CD4-positive, alpha-beta T cell treated with Interleukin-21 for 1 hour (primary cell): Measurements from ENCODE around the gene PRMT1.

Experiments used
- DNase-seq: peaks from one replicate; pipeline ENCODE4 v3.0.0-alpha.2; 2020

PRMT1 gene

DNA sequence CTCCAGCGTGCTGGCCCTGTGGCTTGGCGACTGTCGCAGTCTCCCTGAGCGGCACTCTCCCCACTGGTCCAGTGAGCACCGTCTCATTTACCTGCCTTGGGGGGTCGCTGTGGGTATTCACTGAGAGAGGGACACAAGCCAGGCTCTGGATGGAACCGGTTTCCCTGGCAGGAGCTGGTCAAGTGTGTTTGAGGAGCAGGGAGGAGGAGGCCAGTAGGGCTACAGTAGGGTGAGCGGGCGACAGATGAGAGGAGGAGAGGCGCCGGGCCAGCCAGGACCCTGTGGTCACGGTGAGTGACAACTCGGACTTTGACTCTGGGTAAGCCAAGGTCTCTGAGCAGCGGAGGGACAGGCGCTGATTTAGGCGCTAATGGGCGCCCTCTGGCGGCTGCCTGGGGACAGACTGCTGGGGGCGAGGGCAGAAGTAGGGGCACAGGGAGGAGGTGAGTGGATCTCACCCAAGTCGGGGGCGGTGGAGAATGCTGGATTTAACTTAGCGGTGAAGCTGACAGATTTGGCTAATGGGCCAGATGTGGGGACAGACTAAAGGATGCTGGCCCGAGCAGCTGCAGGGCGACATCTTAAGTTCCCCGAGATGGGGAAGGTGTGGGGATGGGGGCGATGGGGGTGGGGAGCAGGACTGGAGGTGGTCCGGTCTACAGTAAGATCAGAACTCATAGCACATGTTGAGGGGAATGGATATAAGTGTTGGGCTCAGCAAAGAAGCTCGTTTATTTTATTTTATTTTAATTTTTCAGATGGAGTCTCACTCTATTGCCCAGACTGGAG is 4.7 kb upstream of the PRMT1 start:
- DNase-seq = peak; percentile 80

DNA sequence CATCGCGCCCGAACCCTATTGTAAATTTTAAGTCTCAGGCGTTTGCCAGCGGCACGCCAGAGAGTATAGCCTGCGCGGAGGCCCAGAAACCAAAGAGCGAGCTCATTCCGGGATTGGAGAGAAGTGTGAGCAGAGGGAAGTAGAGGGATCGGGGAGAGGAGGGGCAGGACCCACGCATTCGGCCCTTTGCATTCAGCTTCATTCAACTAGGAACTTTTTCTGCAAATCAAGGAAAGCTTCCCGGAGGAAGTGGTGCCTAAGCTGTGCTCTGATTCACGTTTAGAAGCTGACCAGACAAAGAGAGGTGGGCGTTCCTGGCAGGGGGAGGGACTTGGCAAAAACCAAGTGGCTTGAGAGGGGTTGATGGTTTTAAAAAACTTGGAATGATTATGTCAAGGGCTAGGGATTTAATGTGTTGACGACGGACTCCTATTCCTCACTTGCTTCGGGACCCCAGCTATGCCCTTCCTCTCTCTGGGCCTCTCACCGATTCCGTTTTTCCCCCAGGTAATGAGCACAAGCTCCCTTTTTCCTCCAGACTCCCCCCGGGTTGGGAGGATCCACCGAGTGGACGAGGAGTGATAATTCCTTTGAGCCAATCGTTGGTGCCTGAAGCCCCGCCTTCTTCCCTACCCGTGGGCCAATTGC is 811 bp upstream of the PRMT1 start:
- no peak for DNase-seq

GRCh38 chr19:49676784-49677230 is 264 bp upstream of the PRMT1 start:
- peak; percentile 100 for DNase-seq

- peak; percentile 85 for DNase-seq
Measured at GRCh38 chr19:49677901-49678674, 1.0 kb downstream of the PRMT1 start.

DNA sequence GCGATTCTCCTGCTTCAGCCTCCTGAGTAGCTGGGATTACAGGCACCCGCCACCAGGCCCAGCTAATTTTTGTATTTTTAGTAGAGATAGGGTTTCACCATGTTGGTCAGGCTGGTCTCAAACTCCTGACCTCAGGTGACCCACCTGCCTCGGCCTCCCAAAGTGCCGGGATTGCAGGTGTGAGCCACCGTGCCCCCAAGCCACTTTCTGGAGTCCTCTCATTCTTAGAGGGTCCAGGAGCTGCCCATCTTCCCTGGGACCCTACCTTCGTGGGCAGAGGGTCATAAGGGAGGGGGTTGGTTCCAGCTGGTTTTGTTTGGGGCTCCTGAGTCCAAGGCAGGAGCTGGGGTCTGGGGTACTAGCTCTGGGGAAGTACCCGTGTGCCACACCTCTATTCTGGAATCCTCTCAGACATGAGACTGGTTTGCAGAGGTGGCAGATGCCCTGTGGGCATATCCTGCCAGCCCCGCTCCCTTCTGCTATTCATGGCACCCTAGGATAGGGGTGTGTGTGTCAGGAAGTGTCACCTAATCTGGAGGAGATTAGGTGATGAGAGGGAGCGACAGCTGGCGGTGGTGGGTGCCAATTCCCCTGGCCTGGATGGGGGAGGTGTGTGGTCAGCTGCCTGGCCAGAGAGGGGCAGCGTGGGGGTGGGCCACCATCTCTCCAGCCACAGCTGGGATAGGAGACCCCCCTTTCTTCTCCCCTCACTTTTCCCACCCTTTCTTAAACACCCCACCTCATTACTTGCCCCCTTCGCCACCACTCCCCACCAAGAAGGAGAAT is 2.1 kb downstream of the PRMT1 start:
- peak; percentile 22 for DNase-seq

DNA sequence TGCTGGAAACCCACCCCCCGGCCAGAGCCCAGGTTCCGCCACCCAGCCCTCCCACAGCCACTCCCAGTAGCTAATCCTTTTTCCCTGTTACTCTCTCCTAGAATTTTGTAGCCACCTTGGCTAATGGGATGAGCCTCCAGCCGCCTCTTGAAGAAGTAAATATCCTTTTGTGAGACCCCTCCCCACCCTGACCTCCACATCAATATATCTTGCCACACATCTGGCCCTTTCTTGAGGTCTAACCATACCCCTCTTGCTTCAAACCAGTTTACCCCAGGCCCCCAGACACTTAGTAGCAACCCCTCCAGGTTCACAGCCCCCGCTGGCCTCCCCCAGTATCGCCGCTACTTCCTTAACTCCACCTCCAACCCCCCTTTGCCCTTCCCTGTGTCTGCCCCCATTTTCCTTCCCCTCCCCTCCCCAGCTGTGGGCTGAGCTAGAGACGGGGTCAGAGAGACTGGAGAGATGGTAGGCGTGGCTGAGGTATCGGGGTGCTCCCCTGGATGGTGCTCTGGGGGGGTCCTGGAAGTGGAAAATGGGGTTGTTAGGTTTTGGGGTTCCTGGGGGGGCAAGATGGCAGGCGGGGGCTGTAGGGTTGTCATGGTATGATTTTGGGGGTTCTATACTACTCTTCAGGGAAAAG is 2.8 kb downstream of the PRMT1 start:
- no peak for DNase-seq

DNA sequence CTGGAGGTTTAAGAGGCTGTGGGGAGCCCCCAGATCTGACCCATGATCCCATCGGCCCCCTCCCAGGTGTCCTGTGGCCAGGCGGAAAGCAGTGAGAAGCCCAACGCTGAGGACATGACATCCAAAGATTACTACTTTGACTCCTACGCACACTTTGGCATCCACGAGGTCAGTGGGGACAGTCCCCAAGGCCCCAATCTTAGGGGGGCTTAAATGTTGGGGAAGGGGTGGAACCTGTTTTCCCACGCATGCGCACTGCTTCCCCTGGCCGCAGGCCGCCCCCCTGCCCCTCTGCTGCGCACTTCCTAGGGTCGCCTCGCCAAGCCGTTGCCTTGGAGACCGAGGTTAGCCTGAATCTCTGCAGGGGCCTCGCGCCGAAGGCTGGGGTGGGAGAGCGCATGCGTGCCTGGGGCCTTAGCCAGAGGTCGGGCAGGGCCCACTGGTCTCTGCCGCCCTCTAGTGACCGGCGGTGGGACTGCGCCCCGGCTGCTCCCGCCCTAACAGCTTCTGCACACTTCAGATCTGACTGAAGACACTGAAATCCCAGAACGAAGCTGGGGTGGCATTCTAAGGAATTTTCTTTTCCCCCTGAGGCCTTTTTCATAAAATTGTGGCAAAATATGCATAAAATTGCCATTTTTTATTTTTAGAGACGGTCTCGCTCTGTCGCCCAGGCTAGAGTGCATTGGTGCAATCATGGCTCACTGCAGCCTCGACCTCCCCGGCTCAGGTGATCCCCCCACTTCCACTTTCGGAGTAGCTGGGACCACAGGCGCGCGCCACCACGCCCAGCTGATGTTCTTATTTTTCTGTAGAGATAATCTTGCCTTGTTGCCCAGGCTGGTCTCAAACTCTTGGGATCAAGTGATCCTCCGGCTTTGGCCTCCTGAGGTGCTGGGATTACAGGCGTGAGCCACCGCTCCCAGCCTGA is 3.6 kb downstream of the PRMT1 start:
- peak; percentile 92 for DNase-seq

DNA sequence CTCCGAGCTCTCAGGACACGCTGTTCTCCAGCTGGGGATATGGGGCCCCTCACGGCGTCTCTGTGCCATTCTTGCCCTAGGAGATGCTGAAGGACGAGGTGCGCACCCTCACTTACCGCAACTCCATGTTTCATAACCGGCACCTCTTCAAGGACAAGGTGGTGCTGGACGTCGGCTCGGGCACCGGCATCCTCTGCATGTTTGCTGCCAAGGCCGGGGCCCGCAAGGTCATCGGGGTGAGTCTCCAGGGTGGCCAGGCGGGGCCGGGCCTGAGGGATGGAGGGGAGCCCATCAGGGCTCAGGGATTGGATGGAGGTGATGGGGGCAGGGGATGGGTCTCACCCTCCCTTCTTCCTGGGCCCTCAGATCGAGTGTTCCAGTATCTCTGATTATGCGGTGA is 4.8 kb downstream of the PRMT1 start:
- no peak for DNase-seq

- DNase-seq = no peak
Measured at GRCh38 chr19:49682274-49682673, 5.2 kb downstream of the PRMT1 start.

- no peak for DNase-seq
Measured at GRCh38 chr19:49683814-49684250, 6.8 kb downstream of the PRMT1 start.

- peak; percentile 28 for DNase-seq
Measured at GRCh38 chr19:49684251-49684982, 7.3 kb downstream of the PRMT1 start.

DNA sequence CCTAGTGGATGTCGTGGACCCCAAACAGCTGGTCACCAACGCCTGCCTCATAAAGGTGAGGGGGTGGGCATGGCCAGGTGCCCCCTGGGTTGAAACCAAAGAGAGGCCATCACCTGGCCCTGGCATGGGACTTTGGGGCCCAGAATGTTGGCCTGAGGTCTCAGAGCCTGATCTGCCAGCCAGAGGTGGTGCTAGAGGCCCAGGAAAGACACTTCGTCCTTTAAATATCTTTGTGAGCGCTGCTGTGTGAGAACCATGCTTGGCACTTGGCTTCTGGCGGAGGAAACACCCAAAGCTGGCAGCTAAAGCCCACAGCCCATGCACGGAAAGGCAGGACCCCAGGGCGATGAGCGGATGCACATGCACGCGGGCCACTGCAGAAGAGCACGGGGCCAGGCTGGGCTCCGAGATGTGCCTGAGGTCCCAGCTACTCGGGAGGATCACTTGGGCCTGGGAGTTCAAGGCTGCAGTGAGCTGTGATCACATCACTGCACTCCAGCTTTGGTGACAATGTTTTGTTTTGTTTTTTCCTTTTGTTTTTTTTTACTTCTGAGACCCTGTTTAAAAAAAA is 8.0 kb downstream of the PRMT1 start:
- no peak for DNase-seq

DNA sequence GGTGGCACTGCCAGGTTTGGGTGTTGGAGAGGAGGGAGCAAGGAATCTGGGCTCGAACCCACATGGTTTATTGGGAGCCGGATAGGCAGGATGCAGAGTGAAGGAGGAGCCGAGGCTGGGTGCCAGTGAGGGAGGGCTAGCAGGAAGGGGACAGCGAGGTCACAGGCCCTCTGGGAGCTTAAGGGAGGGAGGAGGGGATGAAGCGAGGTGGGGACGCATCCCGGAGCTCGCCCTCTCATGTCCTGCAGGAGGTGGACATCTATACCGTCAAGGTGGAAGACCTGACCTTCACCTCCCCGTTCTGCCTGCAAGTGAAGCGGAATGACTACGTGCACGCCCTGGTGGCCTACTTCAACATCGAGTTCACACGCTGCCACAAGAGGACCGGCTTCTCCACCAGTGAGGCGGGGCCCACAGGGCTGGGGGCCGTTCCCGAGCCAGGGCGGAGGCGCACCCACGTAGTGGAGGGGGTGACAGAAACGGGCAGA is 8.8 kb downstream of the PRMT1 start:
- no peak for DNase-seq

DNA sequence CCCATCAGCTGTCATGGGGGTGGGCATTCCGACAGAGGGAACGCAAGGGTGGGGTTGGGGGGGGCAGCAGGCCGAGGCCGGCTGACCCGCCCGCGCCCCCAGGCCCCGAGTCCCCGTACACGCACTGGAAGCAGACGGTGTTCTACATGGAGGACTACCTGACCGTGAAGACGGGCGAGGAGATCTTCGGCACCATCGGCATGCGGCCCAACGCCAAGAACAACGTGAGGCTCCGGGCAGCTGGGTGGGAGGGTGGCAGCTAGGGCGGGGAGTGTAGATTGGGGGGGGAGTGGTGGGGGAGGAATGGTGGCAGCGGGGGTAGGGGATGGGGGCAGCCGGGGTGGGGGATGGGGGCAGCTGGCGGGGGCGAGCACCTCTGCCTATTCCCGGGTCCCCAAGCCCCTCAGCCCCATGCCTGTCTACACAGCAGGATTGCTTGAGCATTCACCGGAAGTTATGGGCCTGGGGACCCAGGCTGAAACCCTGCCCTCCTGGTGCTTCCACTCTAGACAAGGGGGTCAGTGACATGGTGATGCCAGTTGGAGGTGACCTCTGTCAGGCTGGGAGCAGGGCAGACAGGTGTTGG is 9.5 kb downstream of the PRMT1 start:
- no peak for DNase-seq

- DNase-seq = no peak
Measured at GRCh38 chr19:49687150-49687549, 10.1 kb downstream of the PRMT1 start.

- DNase-seq = no peak
Measured at GRCh38 chr19:49687566-49688316, 10.7 kb downstream of the PRMT1 start.

- no peak for DNase-seq
Measured at GRCh38 chr19:49688531-49689132, 11.6 kb downstream of the PRMT1 start.
